Lower leg skin (tissue), 4 donors: ENCODE results near the gene HAUS2. TPM values are rescaled to one million over a fixed set of nuclear protein-coding genes. Genes with fewer than 3 reads are reported as not detected.
"Not testable (repeated sequence)": the region's sequence is repeated elsewhere in the genome, so short reads cannot be mapped to it uniquely, and the experiment has no call there.

Source experiments
- DNase-seq, 2 donors: peaks; one replicate each; pipeline ENCODE4 v3.0.0-alpha.2; 2019; ENCODE audit warnings: low spot score in 2 of 2
- H3K4me3 ChIP-seq: fragments of 200-600 bp; sonication (generic); 2 replicates; pipeline ENCODE4 v1.5.1; 2017; ENCODE audit warnings: mild to moderate bottlenecking, low read depth; ENCODE audit not compliant: poor library complexity, severe bottlenecking
- CTCF ChIP-seq, 3 donors: fragments of 450-650 bp; IDR thresholded peaks; one replicate each; pipeline ENCODE4 v1.5.1; 2016; ENCODE audit warnings: antibody characterized with exemption in 3 of 3, mild to moderate bottlenecking in 3 of 3, moderate library complexity in 2 of 3
- POLR2A ChIP-seq, 2 donors: fragments of 450-650 bp; IDR thresholded peaks; one replicate each; pipeline ENCODE4 v1.6.1; 2016 to 2017; ENCODE audit warnings: antibody characterized with exemption in 2 of 2, mild to moderate bottlenecking in 1 of 2, moderate library complexity in 1 of 2
- WGBS, 2 donors: methylation state at CpG; one replicate each; pipeline ENCODE4 v1.1.5; 2018; 5-methylcytosine and 5-hydroxymethylcytosine counted together
- intact Hi-C: fragments of 100-400 bp; cut with DNase I; formaldehyde crosslinking; loops from one replicate; pipeline ENCODE4 v1.15.0; 2023; ENCODE audit warnings: low total_unique reads
- total RNA-seq, 4 donors: library from RNA; depleted of rRNA; stranded (reverse); fragments of >200 nt; gene quantifications; one replicate each; pipeline ENCODE4 v1.1.0, GENCODE V29; 2016

The HAUS2 gene
- total RNA-seq, 4 donors from 2014 or later, result 10.0 to 24.2 (median 23.7) TPM

- no peak for DNase-seq
- TF ChIP-seq POLR2A (IDR thresholded peaks at IDR 0.05) (no peak), CTCF (IDR thresholded peaks at IDR 0.05) (no peak)
- 48 to 50% methylated on average over 4 of the region's 4 CpGs for WGBS, 2 donors
- intact Hi-C loops, result no loop called here
- no peak overlapping the region for H3K4me3 ChIP-seq
Observed at GRCh38 chr15:42595626-42596240, 47.1 kb downstream of the HAUS2 start.

- H3K4me3 ChIP-seq, intact Hi-C loops, DNase-seq: not testable (repeated sequence)
- WGBS, 2 donors, result 95 to 96% methylated on average over 19 to 22 of the region's 30 CpGs
Observed at GRCh38 chr15:42601316-42601715, 52.7 kb downstream of the HAUS2 start.

GRCh38 chr15:42602501-42602900, 53.9 kb downstream of the HAUS2 start:
- intact Hi-C loops, result no loop called here
- TF ChIP-seq POLR2A (IDR thresholded peaks at IDR 0.05) (no peak), CTCF (IDR thresholded peaks at IDR 0.05) (no peak)
- WGBS, 2 donors, result 89% methylated on average over 3 of the region's 3 CpGs
- H3K4me3 ChIP-seq, result no peak overlapping the region
- no peak for DNase-seq

GRCh38 chr15:42603978-42604377, 55.3 kb downstream of the HAUS2 start:
- intact Hi-C loops, result no loop called here
- DNase-seq, result no peak
- TF ChIP-seq CTCF (IDR thresholded peaks at IDR 0.05), result no peak
- no peak for TF ChIP-seq POLR2A (IDR thresholded peaks at IDR 0.05)
- H3K4me3 ChIP-seq, result no peak overlapping the region
- 89% methylated on average over 2 of the region's 2 CpGs for WGBS, 2 donors

- no peak for TF ChIP-seq POLR2A (IDR thresholded peaks at IDR 0.05)
- no peak for TF ChIP-seq CTCF (IDR thresholded peaks at IDR 0.05)
- DNase-seq, result no peak
- no peak overlapping the region for H3K4me3 ChIP-seq
- WGBS, 2 donors, result 55 to 56% methylated on average over 8 of the region's 8 CpGs
- intact Hi-C loops, result no loop called here
Observed at GRCh38 chr15:42604894-42605744, 56.5 kb downstream of the HAUS2 start.

- H3K4me3 ChIP-seq, result no peak overlapping the region
- intact Hi-C loops, result no loop called here
- WGBS, 2 donors, result 55 to 68% methylated on average over 3 of the region's 3 CpGs
- no peak for DNase-seq
- TF ChIP-seq CTCF (IDR thresholded peaks at IDR 0.05) (no peak), POLR2A (IDR thresholded peaks at IDR 0.05) (no peak)
Observed at GRCh38 chr15:42605796-42606195, 57.2 kb downstream of the HAUS2 start.
